Measurements from ENCODE around the gene LDB2.

DNA sequence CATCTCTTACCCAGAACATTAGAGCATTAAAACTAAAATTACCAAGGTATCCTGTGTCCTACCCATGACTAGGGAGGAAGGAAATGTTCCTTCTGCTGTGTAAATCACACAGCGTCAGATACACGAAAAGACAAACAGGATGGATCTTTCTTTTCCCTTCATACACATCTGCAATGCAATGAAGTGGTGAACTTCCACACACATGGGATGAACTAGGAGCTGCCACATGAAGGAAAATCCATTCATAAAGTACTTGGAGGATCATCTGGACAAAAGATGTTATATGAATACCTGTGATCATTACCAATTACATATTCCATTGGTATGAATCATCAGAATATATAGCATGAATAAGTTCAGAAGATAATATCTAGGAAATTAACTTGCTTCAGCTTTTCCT, 46.2 kb downstream of the LDB2 start:
- no peak for TF ChIP-seq FOXM1 (IDR thresholded peaks at IDR 0.05; ENCODE audit: borderline replicate concordance)
- no peak for TF ChIP-seq TARDBP (IDR thresholded peaks at IDR 0.05)
- no peak for TF ChIP-seq NFRKB (IDR thresholded peaks at IDR 0.05)
- TF ChIP-seq FOXK2 (IDR thresholded peaks at IDR 0.05) = no peak
- TF ChIP-seq, protein P1, sequence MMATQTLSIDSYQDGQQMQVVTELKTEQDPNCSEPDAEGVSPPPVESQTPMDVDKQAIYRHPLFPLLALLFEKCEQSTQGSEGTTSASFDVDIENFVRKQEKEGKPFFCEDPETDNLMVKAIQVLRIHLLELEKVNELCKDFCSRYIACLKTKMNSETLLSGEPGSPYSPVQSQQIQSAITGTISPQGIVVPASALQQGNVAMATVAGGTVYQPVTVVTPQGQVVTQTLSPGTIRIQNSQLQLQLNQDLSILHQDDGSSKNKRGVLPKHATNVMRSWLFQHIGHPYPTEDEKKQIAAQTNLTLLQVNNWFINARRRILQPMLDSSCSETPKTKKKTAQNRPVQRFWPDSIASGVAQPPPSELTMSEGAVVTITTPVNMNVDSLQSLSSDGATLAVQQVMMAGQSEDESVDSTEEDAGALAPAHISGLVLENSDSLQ (IDR thresholded peaks at IDR 0.05) = no peak
- no peak for TF ChIP-seq ZNF384 (IDR thresholded peaks at IDR 0.05)
- no peak for TF ChIP-seq ARNT (IDR thresholded peaks at IDR 0.05)
- TF ChIP-seq SUZ12 (IDR thresholded peaks at IDR 0.05) = no peak
- no peak for TF ChIP-seq FOXA1 (IDR thresholded peaks at IDR 0.05)
- no peak for TF ChIP-seq SP1 (IDR thresholded peaks at IDR 0.05)
- TF ChIP-seq CTBP1 (IDR thresholded peaks at IDR 0.05; ENCODE audit: borderline replicate concordance) = no peak
